NCI-H2029 (cell line): Measurements from ENCODE around the gene CDC42BPG.
"Not testable (repeated sequence)": the region's sequence is repeated elsewhere in the genome, so short reads cannot be mapped to it uniquely, and the experiment has no call there.

Experiments
- DNase-seq: peaks from one replicate; lab custom pipeline; 2025; lab: John Stamatoyannopoulos, UW

Gene CDC42BPG

DNA sequence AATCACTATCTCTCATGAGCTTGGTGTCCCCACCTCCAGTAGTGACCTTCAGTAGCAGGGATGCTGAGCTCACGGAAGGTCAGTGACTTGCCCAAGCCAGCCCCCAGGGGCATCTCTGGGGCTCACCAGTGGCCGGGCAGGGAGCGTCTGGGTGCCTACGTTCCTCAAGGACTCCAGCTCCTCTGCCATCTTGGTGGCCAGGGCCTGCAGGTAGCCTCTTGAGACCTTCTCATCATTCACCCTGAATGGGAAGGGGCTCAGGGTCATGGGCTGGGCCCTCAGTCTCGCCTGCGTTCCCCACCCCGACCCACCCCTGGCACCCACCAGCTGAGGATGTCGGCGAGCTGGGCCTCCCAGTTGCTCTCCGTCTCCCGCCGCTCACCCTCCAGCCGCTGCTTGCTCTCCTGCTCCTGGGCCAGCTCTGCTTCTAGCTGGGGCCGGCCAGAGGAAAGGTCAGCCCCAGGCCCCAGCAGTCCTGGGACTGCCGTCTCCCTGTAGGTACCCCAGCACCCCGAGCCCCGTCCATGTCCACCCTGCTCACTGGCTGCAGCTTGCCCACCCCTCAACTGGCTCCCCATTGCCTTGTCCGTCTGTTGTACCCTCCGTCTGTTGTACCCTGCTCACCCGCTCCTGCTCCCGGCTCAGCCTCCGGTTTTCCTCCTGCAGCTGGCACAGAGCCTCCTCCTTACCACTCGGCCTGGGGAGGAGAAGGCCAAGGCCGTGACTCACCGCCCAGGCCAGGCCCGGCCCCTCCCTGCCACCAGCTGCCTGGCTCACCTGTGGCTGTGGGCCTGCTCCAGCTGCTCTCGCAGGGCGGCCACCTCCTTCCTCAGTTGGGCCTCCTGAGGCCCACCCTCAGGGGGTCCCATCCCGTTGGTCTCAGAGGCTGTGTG lies 9.5 kb downstream of the CDC42BPG start:
- DNase-seq = no peak

DNA sequence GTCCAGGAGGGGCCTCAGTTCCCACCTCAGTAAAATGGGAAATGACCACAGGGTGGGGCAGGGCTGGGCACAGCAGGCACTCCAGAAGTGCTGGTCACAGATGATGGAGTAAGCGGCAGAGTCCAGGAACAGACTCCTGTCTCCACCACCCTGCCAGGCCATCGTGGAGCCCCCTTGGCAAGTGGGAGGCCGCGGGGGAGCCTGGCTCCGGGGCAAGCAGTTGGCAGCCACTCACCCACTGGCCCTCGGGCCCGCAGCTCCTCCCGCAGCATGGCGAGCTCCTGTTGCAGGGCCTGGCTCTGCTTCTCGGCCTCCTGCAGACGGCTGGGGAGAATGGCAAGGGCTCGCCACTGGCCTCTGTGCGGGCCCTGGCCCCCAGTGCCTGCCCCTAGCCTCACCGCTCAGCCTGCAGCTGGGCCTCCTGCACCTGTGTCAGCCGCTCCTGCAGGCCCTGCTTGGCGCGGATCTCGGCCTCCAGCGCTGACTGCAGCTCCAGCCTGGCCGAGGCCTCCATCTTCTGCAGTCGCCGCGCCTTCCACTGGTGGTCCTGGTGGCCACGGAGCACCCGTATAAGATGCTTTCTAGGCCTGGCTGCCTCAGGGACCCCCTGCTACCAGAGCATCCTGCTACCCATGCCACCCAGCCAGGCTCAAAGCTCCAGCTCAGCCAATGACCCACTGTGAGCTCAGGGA lies 10.3 kb downstream of the CDC42BPG start:
- DNase-seq = no peak

DNA sequence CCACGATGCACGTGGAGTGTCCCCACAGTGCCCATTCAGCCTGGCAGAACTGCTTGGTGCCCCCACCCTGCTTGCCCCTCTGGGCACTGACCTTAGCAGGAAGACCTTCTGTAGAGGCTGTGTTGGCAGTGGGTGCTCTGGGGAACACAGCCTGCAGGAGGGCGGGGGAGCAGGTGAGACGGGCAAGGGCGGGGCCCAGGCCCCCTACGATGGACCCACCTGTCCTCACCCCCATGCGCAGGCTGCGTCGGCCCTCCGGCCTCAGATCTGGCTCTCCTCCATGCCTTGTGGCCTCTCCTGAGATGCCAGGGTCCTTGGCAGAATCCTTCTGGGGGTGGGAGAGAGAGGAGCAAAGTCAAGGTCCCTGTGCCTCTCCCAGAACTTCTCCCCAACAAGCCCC lies 10.9 kb downstream of the CDC42BPG start:
- no peak for DNase-seq

DNA sequence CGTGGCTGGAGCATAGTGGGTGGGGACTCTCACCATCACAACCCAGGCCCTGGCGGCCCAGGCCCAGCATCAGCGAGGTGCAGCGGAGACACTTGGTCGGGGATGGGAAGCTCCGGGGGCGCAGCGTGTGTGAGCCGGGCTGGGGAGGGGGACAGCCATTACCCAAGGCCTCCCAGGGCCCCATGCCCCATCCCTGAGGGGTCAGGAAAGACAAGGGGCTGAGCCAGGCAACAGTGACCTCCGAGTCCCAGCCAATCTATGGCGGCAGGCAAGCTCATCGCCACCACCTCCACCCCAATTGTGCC lies 11.3 kb downstream of the CDC42BPG start:
- no peak for DNase-seq

DNA sequence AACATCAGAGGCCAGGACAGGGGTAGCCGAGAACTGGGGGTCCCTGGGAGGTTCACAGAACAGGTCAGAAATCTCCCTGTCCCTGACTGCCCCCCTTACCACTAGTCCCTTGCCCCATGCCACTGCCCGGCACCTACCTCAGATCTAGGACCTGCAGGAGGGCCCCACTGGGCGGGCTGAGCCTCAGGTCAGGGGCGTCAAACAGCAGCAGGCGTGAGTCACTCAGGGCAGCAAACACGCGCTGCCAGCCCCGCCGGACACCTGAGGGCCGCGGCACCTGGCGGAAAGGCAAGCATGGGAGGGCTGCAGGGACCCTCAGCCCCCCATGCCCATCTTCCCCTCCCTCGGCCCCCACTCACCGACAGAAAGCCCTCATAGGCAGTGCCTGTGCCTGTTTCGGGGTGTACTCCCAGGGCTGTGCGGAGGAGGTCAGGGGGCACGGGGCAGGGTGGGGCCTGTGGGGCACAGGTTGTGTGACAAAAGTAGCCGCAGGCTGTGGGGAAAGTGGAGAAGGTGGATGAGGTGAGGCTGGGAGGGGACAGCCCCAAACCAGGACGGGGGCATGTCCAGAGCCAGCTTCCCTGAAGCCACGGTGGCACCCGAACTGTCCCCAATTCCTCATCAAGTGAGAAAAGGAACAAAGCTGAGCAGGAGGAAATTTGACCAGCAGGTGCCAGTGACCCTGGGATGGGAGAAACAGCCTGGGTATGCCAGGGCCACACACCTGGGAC lies 11.8 kb downstream of the CDC42BPG start:
- no peak for DNase-seq

DNA sequence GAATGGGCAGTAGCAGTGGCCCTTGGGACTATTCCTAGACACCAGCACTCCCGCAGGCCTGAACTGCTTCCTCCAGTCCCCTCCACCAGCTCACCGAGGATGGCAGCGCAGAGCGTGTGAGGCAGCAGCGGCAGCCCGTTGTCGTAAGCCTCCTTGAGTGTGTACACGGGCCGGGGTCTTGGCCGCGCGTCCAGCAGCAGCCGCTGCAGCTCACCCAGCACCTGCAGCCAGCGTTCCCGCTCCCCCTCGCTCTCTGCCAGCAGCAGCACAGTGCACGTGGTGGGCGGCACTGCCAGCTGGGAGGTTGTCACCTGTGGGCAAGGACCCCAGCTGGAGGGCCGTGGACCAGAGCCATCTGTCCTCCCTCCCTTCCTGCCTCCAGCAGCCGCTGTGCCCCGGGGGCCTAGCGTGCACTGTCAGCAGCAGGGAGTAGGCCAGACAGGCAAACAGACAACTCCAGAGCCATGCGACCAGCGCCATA lies 13.0 kb downstream of the CDC42BPG start:
- no peak for DNase-seq

DNA sequence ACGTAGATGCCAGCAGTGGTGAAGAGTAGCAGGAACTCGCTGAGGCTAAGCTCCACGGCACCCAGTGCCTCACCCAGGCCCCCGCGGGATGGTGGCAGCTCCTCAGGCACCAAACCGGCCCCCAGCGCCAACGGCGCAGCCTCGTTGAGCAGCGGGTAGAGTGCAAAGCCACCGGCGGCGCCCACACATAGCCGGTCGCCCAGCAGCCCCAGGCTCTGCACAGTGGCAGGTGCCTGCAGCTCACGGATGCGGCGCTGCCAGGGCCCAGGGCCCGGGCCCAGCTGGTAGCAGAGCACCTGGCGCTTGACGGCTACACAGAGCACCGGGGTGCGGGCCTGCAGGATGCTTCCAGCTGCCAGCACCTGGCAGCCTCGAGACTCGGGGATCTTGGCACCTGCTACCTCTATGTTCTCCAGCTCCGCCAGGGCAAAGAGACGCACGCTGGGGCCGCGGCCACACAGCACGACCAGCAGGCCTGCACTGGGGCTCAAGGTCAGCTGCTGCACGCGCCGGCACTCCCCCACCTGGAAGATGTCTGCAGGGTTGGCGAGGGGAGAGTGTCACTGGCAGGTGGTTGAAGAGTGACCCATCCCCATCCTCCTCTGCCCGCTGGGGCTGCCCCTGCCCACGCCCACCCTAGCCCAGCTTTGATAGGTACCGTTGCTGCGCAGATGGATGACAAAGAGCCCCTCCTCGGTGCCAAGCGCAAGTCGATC lies 14.8 kb downstream of the CDC42BPG start:
- no peak for DNase-seq

DNA sequence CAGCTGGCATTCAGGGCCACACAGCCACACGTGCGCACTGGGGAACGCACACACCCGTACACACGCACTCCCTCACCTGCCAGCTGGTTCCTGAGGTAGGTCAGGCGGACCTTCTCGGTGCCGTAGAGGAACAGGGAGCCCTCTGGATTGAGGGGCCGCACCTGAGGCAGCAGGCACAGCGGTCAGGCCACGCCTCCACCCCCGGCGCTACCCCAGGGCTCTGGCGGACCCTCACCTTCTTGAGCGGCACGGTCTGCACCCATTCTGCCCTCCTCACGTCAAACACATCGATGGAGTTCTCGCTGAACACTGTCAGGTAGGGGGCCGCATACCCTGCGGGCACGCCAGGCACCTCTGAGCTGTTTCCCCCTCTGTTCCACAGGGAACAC lies 17.0 kb downstream of the CDC42BPG start:
- DNase-seq = no peak

DNA sequence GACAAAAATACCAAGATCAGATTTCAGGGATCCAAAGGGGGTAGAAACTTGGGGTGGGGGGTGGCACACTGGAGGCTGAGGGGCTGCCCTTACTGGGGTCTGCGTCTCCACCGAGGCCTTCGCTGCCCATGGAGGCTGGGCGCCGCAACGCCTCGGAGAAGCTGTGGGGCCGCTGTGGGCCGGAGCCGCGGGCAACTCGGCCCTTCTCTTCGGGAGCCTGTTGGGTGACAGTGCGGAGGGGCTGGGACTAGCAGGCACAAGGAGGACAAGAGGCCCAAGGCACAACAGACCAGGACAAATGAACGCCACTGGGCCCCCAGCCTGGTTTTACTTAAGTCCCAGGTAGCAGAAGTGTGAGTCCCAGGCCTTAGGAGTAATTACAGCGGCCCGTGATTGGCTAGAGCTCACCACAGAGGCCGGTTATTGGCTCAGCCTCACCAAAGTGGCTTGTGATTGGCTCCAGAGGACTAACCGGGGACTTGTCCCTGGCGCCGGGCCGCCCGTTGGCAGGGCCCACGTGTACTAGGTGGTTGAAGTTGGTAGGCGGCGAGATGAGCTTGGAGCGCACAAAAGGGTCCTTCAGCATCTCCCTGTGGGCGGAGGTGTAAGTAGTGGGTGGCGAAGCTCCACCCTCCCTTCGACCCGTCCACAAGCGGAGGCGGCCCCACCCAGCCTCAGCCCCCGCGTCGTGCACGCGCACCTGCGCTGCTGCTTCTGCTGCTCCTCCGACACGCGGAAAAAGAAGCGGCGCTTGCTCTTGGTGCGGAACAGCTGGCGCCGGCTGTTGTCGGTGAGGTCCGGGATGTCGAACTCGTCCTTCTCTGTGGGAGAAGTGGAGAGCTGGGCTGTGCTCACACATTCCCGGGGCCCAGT lies 17.6 kb downstream of the CDC42BPG start:
- DNase-seq = no peak

DNA sequence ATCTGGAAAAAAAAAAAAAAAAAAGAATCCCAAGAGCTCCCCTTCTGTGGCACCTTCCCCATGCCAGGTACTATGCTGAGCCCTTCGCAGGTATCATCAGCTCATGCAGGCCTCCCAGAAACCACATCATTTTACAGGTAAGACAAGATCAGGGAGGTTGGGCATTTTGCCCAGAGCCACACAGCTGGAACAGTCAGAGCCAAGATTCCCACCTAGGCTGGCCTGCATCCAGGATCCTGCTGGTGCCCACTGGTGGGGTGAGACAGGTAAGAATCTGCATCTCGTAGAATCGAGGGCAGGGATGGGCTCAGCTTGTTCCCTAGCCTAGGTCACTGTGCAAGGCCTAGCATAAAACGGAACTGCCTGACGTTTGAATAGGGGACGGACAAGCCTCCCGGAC lies 18.4 kb downstream of the CDC42BPG start:
- DNase-seq = peak; percentile 16

DNA sequence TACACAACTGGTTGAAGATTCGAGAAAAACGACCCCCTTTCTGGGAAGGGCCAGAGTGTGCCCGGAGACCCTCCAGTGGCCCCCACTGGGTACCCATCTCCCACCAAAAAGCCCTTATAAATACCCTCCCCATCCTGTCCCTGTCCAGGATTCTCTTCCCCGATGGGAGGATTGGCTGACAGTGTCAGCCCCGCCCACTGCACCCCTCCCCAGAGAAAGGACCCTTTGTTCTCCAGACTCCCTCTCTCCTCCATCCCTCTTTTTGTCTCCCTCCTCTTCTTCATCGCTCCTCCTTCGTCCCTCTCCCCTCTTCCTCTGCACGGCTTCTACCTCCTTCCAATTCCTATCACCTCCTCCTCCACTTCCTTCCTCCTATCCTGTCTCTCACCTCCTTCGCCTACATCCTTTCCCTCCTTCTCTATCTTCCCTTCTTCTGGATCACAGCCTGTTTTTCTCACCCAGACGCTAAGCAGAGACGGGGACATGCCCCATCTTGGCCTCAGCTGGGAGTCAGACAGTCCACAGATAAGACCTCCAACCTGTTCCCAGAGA lies 20.8 kb downstream of the CDC42BPG start:
- DNase-seq = no peak

DNA sequence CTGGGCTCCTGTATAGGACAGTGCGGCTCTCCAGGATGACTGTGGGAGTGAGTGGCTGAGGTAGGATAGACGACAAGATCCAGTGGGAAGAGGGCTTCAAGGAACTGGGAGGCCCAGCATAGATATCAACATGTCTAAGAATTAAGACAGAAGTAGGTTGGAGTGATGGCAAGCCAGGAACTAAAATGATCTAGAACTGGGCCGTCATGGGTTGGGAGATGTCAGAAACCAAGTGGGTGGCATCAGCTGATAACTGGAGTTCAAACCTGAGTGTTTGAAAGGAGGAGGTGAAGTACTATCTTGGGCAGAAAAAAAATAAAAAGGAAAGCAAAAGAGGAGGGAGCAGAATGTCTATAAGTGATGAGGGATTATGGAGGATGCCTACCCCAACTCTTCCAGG lies 27.0 kb downstream of the CDC42BPG start:
- DNase-seq = no peak

DNA sequence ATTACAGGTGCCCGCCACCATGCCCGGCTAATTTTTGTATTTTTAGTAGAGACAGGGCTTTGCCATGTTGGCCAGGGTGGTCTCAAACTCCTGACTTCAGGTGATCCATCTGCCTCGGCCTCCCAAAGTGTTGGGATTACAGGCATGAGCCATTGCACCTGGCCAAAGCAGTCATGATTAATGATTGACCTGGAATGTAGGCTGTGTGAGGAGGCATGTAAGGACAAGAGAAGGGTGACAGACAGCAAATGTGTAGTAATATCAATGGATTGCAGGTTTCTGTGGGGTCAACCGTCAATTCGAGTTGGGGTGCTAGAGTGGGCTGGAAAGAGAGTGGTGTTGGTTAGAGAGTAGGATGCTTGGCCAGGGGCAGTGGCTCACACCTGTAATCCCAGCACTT lies 29.0 kb downstream of the CDC42BPG start:
- not testable (repeated sequence) for DNase-seq

DNA sequence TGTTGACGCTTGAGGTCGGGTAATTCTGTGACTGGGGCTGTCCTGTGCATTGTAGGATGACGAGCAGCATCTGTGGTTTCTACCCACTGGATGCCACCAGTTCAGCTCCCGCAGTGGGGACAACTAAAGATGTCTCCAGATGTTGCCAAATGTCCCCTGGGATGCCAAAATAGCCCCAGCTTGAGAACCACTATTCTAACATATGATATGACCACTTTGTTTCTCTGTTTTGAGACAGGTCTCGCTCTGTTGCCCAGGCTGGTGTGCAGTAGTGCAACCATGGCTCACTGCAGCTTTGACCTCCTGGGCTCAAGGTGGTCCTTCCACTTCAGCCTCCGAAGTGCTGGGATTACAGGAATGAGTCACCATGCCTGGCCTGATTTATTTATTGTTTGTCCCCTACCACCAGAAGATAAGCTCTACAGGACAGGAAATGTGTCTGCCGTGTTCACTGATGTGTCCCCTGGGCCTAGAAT lies 29.7 kb downstream of the CDC42BPG start:
- no peak for DNase-seq

DNA sequence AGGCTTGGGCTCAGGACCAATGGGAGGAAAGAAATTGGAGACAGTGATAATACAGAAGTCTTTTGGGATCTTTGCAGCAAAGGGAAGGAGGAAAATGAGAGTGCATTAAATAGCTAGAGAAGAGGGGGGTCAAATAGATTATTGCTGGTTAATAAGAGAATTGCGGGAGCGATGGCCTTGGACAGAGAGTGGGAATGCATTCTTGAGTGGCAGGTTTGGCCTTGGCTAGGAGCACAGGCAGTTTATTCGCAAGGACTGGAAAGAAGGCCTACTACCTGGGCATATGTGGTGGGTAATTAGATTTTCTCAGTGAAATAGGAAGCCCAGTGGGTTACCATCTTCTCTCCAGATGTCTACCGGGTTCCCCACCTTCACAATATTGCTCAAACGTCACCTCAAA lies 30.6 kb downstream of the CDC42BPG start:
- DNase-seq = no peak

DNA sequence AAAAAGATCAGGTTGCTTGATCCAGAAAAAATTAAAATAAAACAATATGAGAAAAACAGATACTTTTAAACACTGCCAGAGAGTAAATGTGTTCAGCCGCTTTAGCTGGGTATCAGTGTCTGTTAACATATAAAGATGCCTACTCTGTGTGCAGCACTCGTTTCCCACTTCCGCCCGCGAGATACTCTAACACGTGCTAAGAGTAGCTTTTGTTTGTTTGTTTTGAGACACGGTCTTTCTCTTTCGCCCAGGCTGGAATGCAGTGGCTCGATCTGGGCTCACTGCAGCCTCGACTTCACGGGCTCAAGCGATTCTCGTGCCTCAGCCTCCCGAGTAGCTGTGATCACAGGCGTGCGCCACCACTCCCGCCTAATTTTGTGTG lies 33.6 kb downstream of the CDC42BPG start:
- peak; percentile 77 for DNase-seq

DNA sequence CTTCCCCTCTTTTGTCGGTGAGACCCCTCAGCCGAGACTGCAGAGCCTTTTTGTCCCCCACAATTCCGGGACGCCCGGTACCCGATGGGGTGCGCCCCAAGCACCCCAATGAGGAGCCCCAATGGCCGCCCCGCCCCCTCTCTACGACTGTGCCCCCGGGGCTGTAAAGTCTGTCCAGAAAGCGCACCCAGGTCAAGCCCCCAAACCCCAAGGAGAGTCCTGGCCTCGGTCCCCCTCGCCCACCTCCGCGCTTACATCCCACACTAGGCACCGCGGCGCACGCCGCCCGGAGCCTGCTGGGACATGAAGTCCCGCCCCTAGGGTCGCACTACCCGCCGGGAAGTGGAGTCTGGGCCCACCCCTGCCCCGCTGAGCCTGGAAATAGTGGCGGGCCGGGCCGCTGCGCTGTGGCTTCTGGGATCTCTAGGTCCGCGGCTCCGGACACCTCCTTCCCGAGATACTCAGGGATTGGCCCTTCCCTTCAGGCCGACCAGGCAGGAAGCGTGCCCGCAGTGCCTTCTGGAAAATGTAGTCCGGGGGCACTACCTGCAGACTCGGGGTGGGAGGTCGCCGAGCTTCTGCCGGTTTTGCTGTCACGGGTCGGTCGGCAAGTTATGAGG lies 34.1 kb downstream of the CDC42BPG start, which contains the start of gene MEN1:
TSS of gene MEN1 (minus strand) at position 281 of the 620 bp plus-strand sequence. CDS start 442 bp downstream, outside the sequence.
- DNase-seq = peak; percentile 97

DNA sequence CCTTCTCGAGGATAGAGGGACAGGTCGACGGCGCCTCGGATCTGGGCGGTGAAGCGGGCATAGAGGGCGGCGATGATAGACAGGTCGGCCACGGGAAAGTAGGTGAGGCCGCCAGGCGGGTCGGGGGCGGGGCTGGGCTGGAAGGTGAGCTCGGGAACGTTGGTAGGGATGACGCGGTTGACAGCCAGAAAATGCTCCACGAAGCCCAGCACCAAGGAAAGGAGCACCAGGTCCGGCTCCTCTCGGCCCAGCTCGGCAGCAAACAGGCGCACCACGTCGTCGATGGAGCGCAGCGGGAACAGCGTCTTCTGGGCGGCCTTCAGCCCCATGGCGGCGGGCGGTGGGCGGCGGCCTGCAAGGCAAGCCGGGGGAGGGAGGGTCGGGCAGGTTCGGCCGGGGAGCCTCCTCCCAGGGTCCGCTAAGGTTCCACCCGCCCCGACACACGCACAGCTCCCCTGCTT lies 34.6 kb downstream of the CDC42BPG start:
- peak; percentile 43 for DNase-seq

DNA sequence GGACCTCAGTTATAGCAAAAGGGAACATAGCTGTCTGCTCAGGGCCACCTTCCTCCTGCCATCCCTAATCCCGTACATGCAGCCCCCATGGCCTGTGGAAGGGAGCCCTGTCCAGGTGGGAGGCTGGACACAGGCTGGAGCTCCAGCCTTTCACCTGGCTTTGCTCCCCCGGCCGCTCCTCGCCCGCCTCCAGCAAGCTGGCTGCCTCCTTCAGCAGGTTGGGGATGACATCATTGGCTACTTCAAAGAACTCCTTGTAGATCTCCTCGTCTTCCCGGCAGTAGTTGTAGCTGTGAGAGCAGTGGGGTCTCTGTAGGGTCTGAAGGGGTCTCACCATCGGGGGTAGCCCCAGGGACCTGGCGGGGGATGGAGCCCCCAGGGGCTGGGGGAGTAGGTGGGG lies 39.0 kb downstream of the CDC42BPG start:
- no peak for DNase-seq
